OCI-M1 (cell line): Measurements from ENCODE around the gene SYT14.

Source experiments
- DNase-seq: peaks from one replicate; lab custom pipeline; 2025; lab: John Stamatoyannopoulos, UW

The SYT14 gene

DNA sequence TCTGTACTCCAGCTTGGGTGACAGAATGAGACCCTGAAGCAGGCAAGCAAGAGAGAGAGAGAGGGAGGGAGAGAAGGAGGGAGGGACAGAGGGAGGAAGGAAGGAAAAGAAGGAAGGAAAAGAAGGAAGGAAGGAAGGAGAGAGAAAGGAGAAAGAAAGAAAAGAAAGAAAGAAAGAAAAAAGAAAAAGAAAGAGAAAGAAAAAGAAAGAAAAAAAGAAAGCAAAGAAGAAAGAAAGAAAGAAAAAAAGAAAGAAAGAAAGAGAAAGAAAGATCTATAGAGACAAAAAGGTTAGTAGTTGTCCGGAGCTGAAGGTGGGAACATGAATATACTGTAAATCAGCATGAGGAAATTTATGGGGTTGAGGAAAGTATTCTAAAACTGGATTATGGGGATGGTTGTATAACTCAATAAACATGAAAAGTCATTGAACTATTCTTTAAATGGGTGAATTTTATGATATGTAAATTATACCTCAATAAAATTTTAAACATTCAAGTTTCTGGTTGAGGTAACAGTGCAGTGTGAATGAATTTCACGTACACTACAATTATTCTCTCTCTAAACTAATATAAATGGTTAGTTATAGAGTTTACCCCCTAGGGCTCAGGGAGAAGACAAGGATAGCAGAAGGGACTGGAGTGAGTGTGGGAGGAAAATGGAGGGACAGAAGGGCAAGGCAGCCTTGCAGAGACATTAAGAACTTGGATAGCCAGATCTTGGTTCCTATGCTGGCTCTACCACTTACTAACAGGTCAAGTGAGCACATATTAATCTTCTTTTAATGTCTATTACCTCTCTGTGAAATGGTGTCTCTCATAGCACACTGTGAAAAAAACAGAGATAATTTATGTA lies 269.8 kb downstream of the SYT14 start:
- no peak for DNase-seq

GRCh38 chr1:210213335-210213734 lies 275.3 kb downstream of the SYT14 start:
- DNase-seq: no peak

GRCh38 chr1:210214573-210215409 lies 276.8 kb downstream of the SYT14 start:
- DNase-seq: no peak

DNA sequence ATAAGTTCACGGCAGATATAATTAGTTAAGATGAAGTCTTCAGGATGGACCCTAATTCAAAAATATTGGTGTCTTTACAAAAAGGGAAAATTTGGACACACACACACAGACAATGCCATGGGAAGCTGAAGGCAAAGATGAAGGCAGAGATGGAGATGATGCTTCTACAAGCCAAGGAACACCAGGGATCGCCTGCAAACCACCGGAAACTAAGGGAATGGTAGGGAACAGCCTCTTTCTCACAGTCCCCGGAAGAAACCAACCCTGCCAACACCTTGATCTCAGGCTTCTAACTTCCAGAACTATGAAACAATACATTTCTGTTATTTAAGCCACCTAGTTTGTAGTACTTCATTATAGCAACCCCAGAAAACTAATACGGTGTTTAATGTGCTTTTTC lies 279.5 kb downstream of the SYT14 start:
- no peak for DNase-seq

DNA sequence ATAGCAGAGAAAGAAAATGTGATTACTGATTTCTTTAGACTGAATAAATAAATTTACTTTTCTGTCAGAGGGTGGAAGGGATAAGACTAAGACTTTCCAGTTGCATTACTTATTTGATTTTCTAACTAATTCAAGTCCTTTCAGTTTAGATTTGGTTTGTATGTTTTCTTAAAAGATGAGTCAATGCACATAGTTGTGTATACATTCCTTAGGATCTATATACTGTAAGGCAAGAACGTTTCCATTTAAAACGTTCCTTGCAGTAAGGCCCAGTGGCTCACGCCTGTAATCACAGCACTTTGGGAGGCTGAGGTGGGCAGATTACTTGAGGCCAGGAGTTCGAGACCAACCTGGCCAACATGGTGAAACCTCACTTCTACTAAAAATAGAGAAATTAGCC lies 280.0 kb downstream of the SYT14 start:
- DNase-seq: no peak
